Measurements from ENCODE around the gene C1QL1. TPM values are rescaled to one million over a fixed set of nuclear protein-coding genes. Genes with fewer than 3 reads are reported as not detected.

The C1QL1 gene
- total and polyA plus RNA-seq, 2 of the 13 experiments (the other 11 are each of a cell fraction or from before 2014, with no cell fraction given) = 0.11 TPM

- FAIRE-seq (no peak), ATAC-seq (no peak), DNase-seq (ENCODE audit: low spot score) (no peak)
- no peaks in the 10 kb centered on the region for H3K36me3 ChIP-seq (replicated peaks in 1 of 2; ENCODE audit: control insufficient read depth in 1 of 2, insufficient read depth in 2 of 2, low read length in 2 of 2)
- in situ Hi-C loops (cut with HindIII; ENCODE audit: extremely low pct_ligation_motif_present, low pct_unique_long_range_greater_than_20kb) = no loop called here
- ChIA-PET POLR2A (interaction anchor here (0.8 to 1.3 kb wide), 3 partner anchors 9 to 71 kb away, joined by 3 read pairs; partner anchors contain the start of gene NMT1), CTCF (ENCODE audit: low intra/inter-chr PET ratio, low total read pairs) (no interaction called here)
- H3K27me3 ChIP-seq (ENCODE audit: control insufficient read depth in 1 of 2, insufficient read depth in 2 of 2, low read length in 2 of 2) = peaks cover 12 to 59% of the 10 kb centered on the region in 2 experiments; a peak in 4 of 5 replicates
- H2AFZ ChIP-seq (ENCODE audit: low read length) = no peak overlapping the region
- no TSS peak for BruUV-seq (replicated peaks)
- H4K20me1 ChIP-seq (ENCODE audit: insufficient read depth, low read length) = no peaks in the 10 kb centered on the region
- H3K79me2 ChIP-seq (ENCODE audit: insufficient read depth, low read length) = no peaks in the 10 kb centered on the region
- no peaks in the 10 kb centered on the region for H3K9me3 ChIP-seq (ENCODE audit: low read length)
- H3K27ac ChIP-seq (ENCODE audit: extremely low read length, insufficient read depth, low read length) = no peak overlapping the region
- 42% methylated on average over 8 of the region's 10 CpGs for WGBS (ENCODE audit: low lambda C conversion rate)
- no peak overlapping the region for H3K4me2 ChIP-seq (ENCODE audit: low read depth, low read length)
- H3K4me3 ChIP-seq (replicated peaks in 1 of 3; ENCODE audit: insufficient read depth in 1 of 3, low read depth in 2 of 3, low read length in 3 of 3) = no peak overlapping the region
- intact Hi-C loops (cut with micrococcal nuclease; ENCODE audit: unreplicated experiment) = no loop called here
- H3K9ac ChIP-seq (ENCODE audit: insufficient read depth, low read depth, low read length) = no peak overlapping the region
- no peaks in the 10 kb centered on the region for H3K4me1 ChIP-seq (ENCODE audit: insufficient read depth, low read length)
- TF ChIP-seq CREB3 (CRISPR knock-in tag; IDR thresholded peaks at IDR 0.05) = no peak
- no peak for TF ChIP-seq ISX (CRISPR knock-in tag; conservative IDR thresholded peaks at IDR 0.05)
- TF ChIP-seq ZMAT3 (CRISPR knock-in tag; conservative IDR thresholded peaks at IDR 0.05) = no peak
These were observed 22.9 kb upstream of the C1QL1 start for GRCh38 chr17:44990994-44991393.

- Histone ChIP-seq H3K27ac (ENCODE audit: extremely low read length, insufficient read depth, low read length) (no peak overlapping the region), H3K4me1 (ENCODE audit: insufficient read depth, low read length) (no peaks in the 10 kb centered on the region), H3K9me3 (ENCODE audit: low read length) (no peaks in the 10 kb centered on the region), H3K4me2 (ENCODE audit: low read depth, low read length) (no peak overlapping the region), H4K20me1 (ENCODE audit: insufficient read depth, low read length) (no peaks in the 10 kb centered on the region), H3K79me2 (ENCODE audit: insufficient read depth, low read length) (no peaks in the 10 kb centered on the region), H3K27me3 (ENCODE audit: control insufficient read depth in 1 of 2, insufficient read depth in 2 of 2, low read length in 2 of 2) (peaks cover 9 to 49% of the 10 kb centered on the region in 2 experiments; a peak in 4 of 5 replicates), H3K9ac (ENCODE audit: insufficient read depth, low read depth, low read length) (no peak overlapping the region), H2AFZ (ENCODE audit: low read length) (no peak overlapping the region), H3K4me3 (replicated peaks in 1 of 3; ENCODE audit: insufficient read depth in 1 of 3, low read depth in 2 of 3, low read length in 3 of 3) (no peak overlapping the region), H3K36me3 (replicated peaks in 1 of 2; ENCODE audit: control insufficient read depth in 1 of 2, insufficient read depth in 2 of 2, low read length in 2 of 2) (no peaks in the 10 kb centered on the region)
- FAIRE-seq (no peak), ATAC-seq (no peak), DNase-seq (ENCODE audit: low spot score) (no peak)
- TF ChIP-seq GABPA (IDR thresholded peaks at IDR 0.05; ENCODE audit: low read depth, low read length) (peak; percentile 7; the same call in 1 of the 2 replicates), GABPA (CRISPR knock-in tag; IDR thresholded peaks at IDR 0.05; ENCODE audit: low read depth) (no peak), ZFP41 (CRISPR knock-in tag; IDR thresholded peaks at IDR 0.05; ENCODE audit: borderline replicate concordance) (no peak), SOX6 (IDR thresholded peaks at IDR 0.05) (no peak), SOX6 (CRISPR knock-in tag; IDR thresholded peaks at IDR 0.05) (no peak), NFKBIZ (CRISPR knock-in tag; IDR thresholded peaks at IDR 0.05) (no peak), CREB1 (IDR thresholded peaks at IDR 0.05) (no peak), CREB1 (CRISPR knock-in tag; IDR thresholded peaks at IDR 0.05) (no peak), HOXA7 (CRISPR knock-in tag; IDR thresholded peaks at IDR 0.05) (no peak), TRIM24 (CRISPR knock-in tag; IDR thresholded peaks at IDR 0.05) (no peak), GTF3A (CRISPR knock-in tag; conservative IDR thresholded peaks at IDR 0.05) (no peak), PBX2 (CRISPR knock-in tag; IDR thresholded peaks at IDR 0.05) (no peak)
- 62% methylated on average over 17 of the region's 17 CpGs for WGBS (ENCODE audit: low lambda C conversion rate)
- ChIA-PET POLR2A (no interaction called here), CTCF (ENCODE audit: low intra/inter-chr PET ratio, low total read pairs) (no interaction called here)
- no TSS peak for BruUV-seq (replicated peaks)
- in situ Hi-C loops (cut with HindIII; ENCODE audit: extremely low pct_ligation_motif_present, low pct_unique_long_range_greater_than_20kb) = no loop called here
- intact Hi-C loops (cut with micrococcal nuclease; ENCODE audit: unreplicated experiment) = no loop called here
These were observed 21.5 kb upstream of the C1QL1 start for GRCh38 chr17:44989552-44990138.

Data from HepG2 (cell line).